Keratinocyte (primary cell): ENCODE data around the gene CREB5. TPM values are rescaled to one million over a fixed set of nuclear protein-coding genes. Genes with fewer than 3 reads are reported as not detected.

Experiments
- DNase-seq: peaks from one replicate; pipeline ENCODE4 v3.0.0-alpha.2; 2011; ENCODE audit warnings: low read depth, missing footprints, low spot score
- FAIRE-seq: peaks from 2 replicates; lab custom pipeline; 2011; peaks lifted over from hg19 to GRCh38; lab: Jason Lieb, UNC
- H2AFZ ChIP-seq: 2 replicates; pipeline ENCODE4 v1.6.0; 2012; ENCODE audit warnings: low read length, control low read depth, inconsistent platforms; ENCODE audit not compliant: control insufficient read depth
- H3K27ac ChIP-seq: 2 replicates; pipeline ENCODE4 v1.5.1; 2011; ENCODE audit warnings: low read length; ENCODE audit not compliant: control insufficient read depth, insufficient read depth
- H3K27me3 ChIP-seq: 3 replicates; pipeline ENCODE4 v1.6.0; 2011; ENCODE audit warnings: low read length; ENCODE audit not compliant: control insufficient read depth, insufficient read depth; ENCODE audit errors: extremely low read depth
- H3K36me3 ChIP-seq, 2 experiments: 2 replicates in 1 of 2; 3 replicates in 1 of 2; pipeline ENCODE4 v1.5.1; 2011; ENCODE audit warnings: low read length in 2 of 2, mild to moderate bottlenecking in 1 of 2; ENCODE audit not compliant: control insufficient read depth in 2 of 2, insufficient read depth in 2 of 2; ENCODE audit errors: extremely low read depth in 1 of 2
- H3K4me1 ChIP-seq: 3 replicates; pipeline ENCODE4 v1.5.1; 2011; ENCODE audit warnings: low read length; ENCODE audit not compliant: control insufficient read depth, insufficient read depth; ENCODE audit errors: extremely low read depth
- H3K4me2 ChIP-seq: 3 replicates; pipeline ENCODE4 v1.6.0; 2011; ENCODE audit warnings: low read depth, low read length; ENCODE audit not compliant: control insufficient read depth, insufficient read depth; ENCODE audit errors: extremely low read depth
- H3K4me3 ChIP-seq, 3 experiments: fragments of 200-600 bp in 1 of 3; sonication (generic) in 1 of 3; 2 replicates in 2 of 3; 3 replicates in 1 of 3; pipeline ENCODE4 v1.5.1; 2011 to 2016; ENCODE audit warnings: low read length in 3 of 3, mild to moderate bottlenecking in 3 of 3, control low read depth in 2 of 3, inconsistent platforms in 1 of 3, low read depth in 1 of 3, mixed read lengths in 1 of 3, mixed run types in 1 of 3, moderate library complexity in 1 of 3; ENCODE audit not compliant: control insufficient read depth in 2 of 3, insufficient read depth in 2 of 3; ENCODE audit errors: extremely low read depth in 1 of 3
- H3K79me2 ChIP-seq: 2 replicates; pipeline ENCODE4 v1.6.0; 2012; ENCODE audit warnings: low read length; ENCODE audit not compliant: control insufficient read depth, insufficient read depth
- H3K9ac ChIP-seq: 3 replicates; pipeline ENCODE4 v1.6.0; 2011; ENCODE audit warnings: low read length; ENCODE audit not compliant: control insufficient read depth, insufficient read depth; ENCODE audit errors: extremely low read depth
- H3K9me1 ChIP-seq: 3 replicates; pipeline ENCODE4 v1.6.0; 2011; ENCODE audit warnings: low read length; ENCODE audit not compliant: control insufficient read depth, insufficient read depth; ENCODE audit errors: extremely low read depth
- H3K9me3 ChIP-seq: 2 replicates; pipeline ENCODE4 v1.5.1; 2012; ENCODE audit warnings: low read depth, low read length; ENCODE audit not compliant: control insufficient read depth
- H4K20me1 ChIP-seq: 3 replicates; pipeline ENCODE4 v1.6.0; 2011; ENCODE audit warnings: low read length; ENCODE audit not compliant: control insufficient read depth, insufficient read depth; ENCODE audit errors: extremely low read depth
- EZH2 ChIP-seq: IDR thresholded peaks from one replicate; pipeline ENCODE4 v1.6.1; 2012; ENCODE audit warnings: inconsistent platforms, mild to moderate bottlenecking, low read length, moderate library complexity
- dilution Hi-C: fragments of 300-500 bp; cut with MboI; formaldehyde crosslinking; loops from one replicate; pipeline ENCODE4 v1.7.0; 2020; ENCODE audit warnings: low sequenced_read_pairs; ENCODE audit not compliant: extremely low pct_ligation_motif_present
- polyA plus RNA-seq, 5 experiments: library from polyadenylated mRNA; depleted of rRNA in 3 of 5; stranded (reverse) in 3 of 5; stranded (forward) in 1 of 5; unstranded in 1 of 5; fragments of >200 nt; gene quantifications; 1 replicate in 1 of 5; 2 replicates in 3 of 5; 3 replicates in 1 of 5; pipeline versions ENCODE4 v1.2.1 to v1.2.3, GENCODE V29; 2011 to 2012; ENCODE audit warnings: missing spikeins in 2 of 5, low read depth in 1 of 5, low replicate concordance in 1 of 5
- TF ChIP-seq, protein P1 (sequence below), 3 experiments: IDR thresholded peaks in 1 of 3; conservative IDR thresholded peaks in 1 of 3; optimal IDR thresholded peaks in 1 of 3; 2 replicates in 2 of 3; 3 replicates in 1 of 3; pipeline versions ENCODE3 to v1.5.1; 2011; ENCODE audit warnings: low read length in 3 of 3, mild to moderate bottlenecking in 3 of 3, moderate library complexity in 2 of 3, control low read depth in 1 of 3, inconsistent platforms in 1 of 3; ENCODE audit not compliant: insufficient read depth in 2 of 3; ENCODE audit errors: extremely low read depth in 1 of 3

The CREB5 gene
- polyA plus RNA-seq, 1 donor (not counting 4 experiments of a cell fraction or from before 2014, with no cell fraction given), result 7.9 TPM

DNA sequence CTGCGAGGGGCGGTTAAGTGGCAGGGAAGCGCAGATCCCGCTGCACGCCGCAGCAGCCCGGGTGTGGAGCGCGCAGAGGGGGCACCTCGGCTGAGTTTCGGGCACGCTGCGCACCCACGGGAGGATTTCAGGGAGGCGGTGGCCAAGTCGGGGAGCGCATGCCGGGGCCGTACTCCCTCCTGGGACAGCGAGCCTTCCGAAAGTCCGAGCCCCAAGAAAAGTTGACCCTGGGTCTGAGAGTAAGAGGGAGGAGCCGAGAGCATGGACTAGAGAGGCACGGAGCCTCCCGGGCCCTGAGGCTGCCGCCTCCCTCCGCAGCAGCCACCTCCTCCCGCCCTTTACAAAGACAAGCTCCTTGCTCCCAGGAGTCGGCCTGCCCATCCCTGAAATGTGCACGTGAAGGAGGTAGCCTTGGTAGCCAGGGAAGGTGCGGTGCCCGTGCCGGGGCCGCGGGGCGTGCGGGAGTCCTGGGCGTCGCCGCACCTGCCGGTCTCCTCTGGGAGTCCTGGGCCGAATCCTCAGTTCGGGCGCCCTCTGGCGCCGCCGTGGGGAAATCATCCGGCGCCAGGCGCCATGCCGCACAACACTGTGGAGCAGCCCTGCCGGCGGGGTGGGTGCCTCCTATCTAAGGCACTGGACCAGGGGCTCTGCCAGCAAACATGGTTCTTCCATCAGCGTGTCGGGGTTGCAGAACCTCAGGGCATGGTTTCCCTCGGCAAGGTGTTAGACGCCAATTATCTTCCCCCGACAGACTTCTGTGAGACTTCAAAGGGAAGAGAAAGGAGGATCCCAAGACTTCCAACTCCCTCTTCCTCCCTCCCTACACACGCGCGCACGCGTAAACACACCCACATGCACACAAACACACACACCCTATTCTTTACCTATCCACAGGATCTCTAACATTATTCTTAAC, 441.8 kb downstream of the CREB5 start:
- Histone ChIP-seq H2AFZ (peak overlapping the region; percentile 85), H3K4me1 (peaks cover 33% of the 10 kb centered on the region), H3K4me2 (peak overlapping the region; percentile 86), H3K9me1 (no peaks in the 10 kb centered on the region), H3K9ac (peak overlapping the region; percentile 42), H3K9me3 (no peaks in the 10 kb centered on the region), H3K27me3 (peaks cover 18% of the 10 kb centered on the region), H3K4me3 (peak overlapping the region; percentile 46 to 75 (median 70)), H3K79me2 (no peaks in the 10 kb centered on the region), H3K27ac (no peak overlapping the region), H3K36me3 (no peaks in the 10 kb centered on the region), H4K20me1 (no peaks in the 10 kb centered on the region)
- DNase-seq, result no peak
- dilution Hi-C loops, result no loop called here
- TF ChIP-seq, protein P1, sequence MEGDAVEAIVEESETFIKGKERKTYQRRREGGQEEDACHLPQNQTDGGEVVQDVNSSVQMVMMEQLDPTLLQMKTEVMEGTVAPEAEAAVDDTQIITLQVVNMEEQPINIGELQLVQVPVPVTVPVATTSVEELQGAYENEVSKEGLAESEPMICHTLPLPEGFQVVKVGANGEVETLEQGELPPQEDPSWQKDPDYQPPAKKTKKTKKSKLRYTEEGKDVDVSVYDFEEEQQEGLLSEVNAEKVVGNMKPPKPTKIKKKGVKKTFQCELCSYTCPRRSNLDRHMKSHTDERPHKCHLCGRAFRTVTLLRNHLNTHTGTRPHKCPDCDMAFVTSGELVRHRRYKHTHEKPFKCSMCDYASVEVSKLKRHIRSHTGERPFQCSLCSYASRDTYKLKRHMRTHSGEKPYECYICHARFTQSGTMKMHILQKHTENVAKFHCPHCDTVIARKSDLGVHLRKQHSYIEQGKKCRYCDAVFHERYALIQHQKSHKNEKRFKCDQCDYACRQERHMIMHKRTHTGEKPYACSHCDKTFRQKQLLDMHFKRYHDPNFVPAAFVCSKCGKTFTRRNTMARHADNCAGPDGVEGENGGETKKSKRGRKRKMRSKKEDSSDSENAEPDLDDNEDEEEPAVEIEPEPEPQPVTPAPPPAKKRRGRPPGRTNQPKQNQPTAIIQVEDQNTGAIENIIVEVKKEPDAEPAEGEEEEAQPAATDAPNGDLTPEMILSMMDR (optimal IDR thresholded peaks at IDR 0.05 in 1 of 3, IDR thresholded peaks at IDR 0.05 in 1 of 3, conservative IDR thresholded peaks at IDR 0.05 in 1 of 3; ENCODE audit: extremely low read depth in 1 of 3, insufficient read depth in 2 of 3, low read length in 3 of 3), result peak; percentile 72 to 90 (median 80)
- no peak for TF ChIP-seq EZH2
- FAIRE-seq, result no peak

- TF ChIP-seq, protein P1 (optimal IDR thresholded peaks at IDR 0.05 in 1 of 3, IDR thresholded peaks at IDR 0.05 in 1 of 3, conservative IDR thresholded peaks at IDR 0.05 in 1 of 3; ENCODE audit: extremely low read depth in 1 of 3, insufficient read depth in 2 of 3, low read length in 3 of 3), result no peak
- TF ChIP-seq EZH2, result no peak
- Histone ChIP-seq H4K20me1 (no peaks in the 10 kb centered on the region), H2AFZ (no peak overlapping the region), H3K9me3 (no peaks in the 10 kb centered on the region), H3K36me3 (no peaks in the 10 kb centered on the region), H3K4me3 (no peak overlapping the region), H3K4me1 (peaks cover 33% of the 10 kb centered on the region), H3K27me3 (peaks cover 18% of the 10 kb centered on the region), H3K79me2 (no peaks in the 10 kb centered on the region), H3K27ac (no peak overlapping the region), H3K9me1 (no peaks in the 10 kb centered on the region), H3K9ac (no peak overlapping the region), H3K4me2 (peak overlapping the region; percentile 86)
- DNase-seq (no peak), FAIRE-seq (no peak)
- dilution Hi-C loops, result no loop called here
Measured at GRCh38 chr7:28854750-28855074, 442.4 kb downstream of the CREB5 start.
